HepG2 (cell line): ENCODE data around the gene PLVAP. TPM values are rescaled to one million over a fixed set of nuclear protein-coding genes. Genes with fewer than 3 reads are reported as not detected.

Source experiments
- ETV5 ChIP-seq: IDR thresholded peaks from 2 replicates; pipeline ENCODE4 v1.6.1; 2018; ENCODE audit warnings: missing biosample characterization, missing genetic modification reagents, inconsistent platforms, borderline replicate concordance
- KLF11 ChIP-seq: IDR thresholded peaks from 2 replicates; pipeline ENCODE4 v1.6.1; 2016; ENCODE audit warnings: missing compliant biosample characterization
- NFE2L2 ChIP-seq: fragments of 150-350 bp; IDR thresholded peaks from 2 replicates; pipeline ENCODE4 v1.6.1; 2014; ENCODE audit warnings: low read length
- NFRKB ChIP-seq: fragments of 450-650 bp; IDR thresholded peaks from 2 replicates; pipeline ENCODE4 v1.6.1; 2017
- RFX1 ChIP-seq: fragments of 450-650 bp; IDR thresholded peaks from 2 replicates; pipeline ENCODE4 v1.6.1; 2017
- SP5 ChIP-seq: IDR thresholded peaks from 2 replicates; pipeline ENCODE4 v1.6.1; 2016; ENCODE audit warnings: low read depth, borderline replicate concordance
- ZNF564 ChIP-seq: sonication (generic); formaldehyde crosslinking; IDR thresholded peaks from 2 replicates; pipeline ENCODE4 v1.8.1; 2023; ENCODE audit warnings: mild to moderate bottlenecking, missing genetic modification reagents
- ZNF644 ChIP-seq: IDR thresholded peaks from 2 replicates; pipeline ENCODE4 v1.6.1; 2016; ENCODE audit warnings: low read depth
- ZNF790 ChIP-seq: sonication (generic); formaldehyde crosslinking; IDR thresholded peaks from 2 replicates; pipeline ENCODE4 v1.8.0; 2022; ENCODE audit warnings: missing genetic modification reagents, mild to moderate bottlenecking, borderline replicate concordance
- polyA plus RNA-seq, 8 experiments: library from polyadenylated mRNA; depleted of rRNA in 3 of 8; stranded (reverse) in 7 of 8; unstranded in 1 of 8; fragments of >200 nt; fragmentation: Illumina TruSeq in 4 of 8; extraction: Trizol in 4 of 8; gene quantifications; 2 replicates each; pipeline versions ENCODE4 v1.2.1 to v1.2.3, GENCODE V29; 2011 to 2016; ENCODE audit warnings: low read depth in 4 of 8, missing spikeins in 1 of 8, mixed read lengths in 1 of 8; ENCODE audit not compliant: insufficient read depth in 1 of 8
- total RNA-seq, 5 experiments: library from RNA; depleted of rRNA; stranded (reverse); fragments of >200 nt; fragmentation: Illumina TruSeq; extraction: Trizol; gene quantifications; 2 replicates each; pipeline ENCODE4 v1.2.3, GENCODE V29; 2016; ENCODE audit warnings: low read depth in 1 of 5
- TF ChIP-seq, protein P1 (sequence below): sonication (generic); formaldehyde crosslinking; IDR thresholded peaks from 2 replicates; pipeline ENCODE4 v1.4.0; 2020; ENCODE audit warnings: missing genetic modification reagents
- TF ChIP-seq, protein P2 (sequence below): sonication (generic); formaldehyde crosslinking; IDR thresholded peaks from 2 replicates; pipeline ENCODE4 v1.4.0; 2020; ENCODE audit warnings: missing genetic modification reagents; ENCODE audit errors: not compliant biosample characterization
- TF ChIP-seq, protein P3 (sequence below): sonication (generic); formaldehyde crosslinking; IDR thresholded peaks from 2 replicates; pipeline ENCODE4 v1.5.0; 2020; ENCODE audit warnings: missing genetic modification reagents
- TF ChIP-seq, protein P4 (sequence below), 2 experiments: sonication (generic) in 1 of 2; formaldehyde crosslinking in 1 of 2; IDR thresholded peaks; 2 replicates each; pipeline versions ENCODE4 v1.5.1 to v1.6.1; 2011 to 2020; ENCODE audit warnings: borderline replicate concordance in 1 of 2, low read depth in 1 of 2, low read length in 1 of 2, mild to moderate bottlenecking in 1 of 2, missing genetic modification reagents in 1 of 2, moderate library complexity in 1 of 2
- TF ChIP-seq, protein P5 (sequence below): sonication (generic); formaldehyde crosslinking; conservative IDR thresholded peaks from 2 replicates; pipeline ENCODE4 v1.5.0; 2020; ENCODE audit warnings: missing genetic modification reagents
- TF ChIP-seq, protein P6 (sequence below): sonication (generic); formaldehyde crosslinking; IDR thresholded peaks from 2 replicates; pipeline ENCODE4 v1.4.0; 2020; ENCODE audit warnings: missing genetic modification reagents

PLVAP gene
- total and polyA plus RNA-seq, 2 of the 13 experiments (the other 11 are each of a cell fraction or from before 2014, with no cell fraction given), result 0.26 TPM; not detected in 1

DNA sequence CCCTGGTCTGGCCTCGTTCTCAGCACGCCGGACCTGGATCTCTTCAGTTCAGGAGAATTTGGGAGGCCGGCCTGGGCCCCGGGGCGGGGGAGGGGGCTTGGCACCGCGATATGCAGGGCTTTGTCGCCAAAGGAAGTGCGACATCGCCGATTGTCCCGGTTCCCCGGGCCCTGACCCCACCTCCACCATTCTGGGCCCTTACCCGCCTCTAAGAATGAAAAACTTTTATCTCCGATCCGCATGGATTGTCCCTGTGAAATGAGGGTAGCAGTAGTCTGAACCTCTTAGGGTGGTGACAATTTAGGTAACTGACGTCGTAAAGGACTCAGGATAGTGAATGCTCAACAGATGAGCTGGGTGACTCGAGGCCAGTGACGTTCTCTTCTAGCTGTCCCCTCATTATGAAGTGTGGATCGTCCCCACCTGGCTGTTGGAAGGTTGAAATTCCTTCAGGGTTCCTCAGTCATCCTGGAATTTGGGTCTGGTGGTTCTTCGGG lies 67.1 kb downstream of the PLVAP start (continued):
- TF ChIP-seq, protein P1, sequence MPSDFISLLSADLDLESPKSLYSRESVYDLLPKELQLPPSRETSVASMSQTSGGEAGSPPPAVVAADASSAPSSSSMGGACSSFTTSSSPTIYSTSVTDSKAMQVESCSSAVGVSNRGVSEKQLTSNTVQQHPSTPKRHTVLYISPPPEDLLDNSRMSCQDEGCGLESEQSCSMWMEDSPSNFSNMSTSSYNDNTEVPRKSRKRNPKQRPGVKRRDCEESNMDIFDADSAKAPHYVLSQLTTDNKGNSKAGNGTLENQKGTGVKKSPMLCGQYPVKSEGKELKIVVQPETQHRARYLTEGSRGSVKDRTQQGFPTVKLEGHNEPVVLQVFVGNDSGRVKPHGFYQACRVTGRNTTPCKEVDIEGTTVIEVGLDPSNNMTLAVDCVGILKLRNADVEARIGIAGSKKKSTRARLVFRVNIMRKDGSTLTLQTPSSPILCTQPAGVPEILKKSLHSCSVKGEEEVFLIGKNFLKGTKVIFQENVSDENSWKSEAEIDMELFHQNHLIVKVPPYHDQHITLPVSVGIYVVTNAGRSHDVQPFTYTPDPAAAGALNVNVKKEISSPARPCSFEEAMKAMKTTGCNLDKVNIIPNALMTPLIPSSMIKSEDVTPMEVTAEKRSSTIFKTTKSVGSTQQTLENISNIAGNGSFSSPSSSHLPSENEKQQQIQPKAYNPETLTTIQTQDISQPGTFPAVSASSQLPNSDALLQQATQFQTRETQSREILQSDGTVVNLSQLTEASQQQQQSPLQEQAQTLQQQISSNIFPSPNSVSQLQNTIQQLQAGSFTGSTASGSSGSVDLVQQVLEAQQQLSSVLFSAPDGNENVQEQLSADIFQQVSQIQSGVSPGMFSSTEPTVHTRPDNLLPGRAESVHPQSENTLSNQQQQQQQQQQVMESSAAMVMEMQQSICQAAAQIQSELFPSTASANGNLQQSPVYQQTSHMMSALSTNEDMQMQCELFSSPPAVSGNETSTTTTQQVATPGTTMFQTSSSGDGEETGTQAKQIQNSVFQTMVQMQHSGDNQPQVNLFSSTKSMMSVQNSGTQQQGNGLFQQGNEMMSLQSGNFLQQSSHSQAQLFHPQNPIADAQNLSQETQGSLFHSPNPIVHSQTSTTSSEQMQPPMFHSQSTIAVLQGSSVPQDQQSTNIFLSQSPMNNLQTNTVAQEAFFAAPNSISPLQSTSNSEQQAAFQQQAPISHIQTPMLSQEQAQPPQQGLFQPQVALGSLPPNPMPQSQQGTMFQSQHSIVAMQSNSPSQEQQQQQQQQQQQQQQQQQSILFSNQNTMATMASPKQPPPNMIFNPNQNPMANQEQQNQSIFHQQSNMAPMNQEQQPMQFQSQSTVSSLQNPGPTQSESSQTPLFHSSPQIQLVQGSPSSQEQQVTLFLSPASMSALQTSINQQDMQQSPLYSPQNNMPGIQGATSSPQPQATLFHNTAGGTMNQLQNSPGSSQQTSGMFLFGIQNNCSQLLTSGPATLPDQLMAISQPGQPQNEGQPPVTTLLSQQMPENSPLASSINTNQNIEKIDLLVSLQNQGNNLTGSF (CRISPR knock-in tag), result no peak
- TF ChIP-seq ZNF564 (CRISPR knock-in tag) (no peak), RFX1 (no peak), KLF11 (no peak), ETV5 (no peak), NFE2L2 (no peak), SP5 (CRISPR knock-in tag) (no peak), NFRKB (no peak), ZNF644 (CRISPR knock-in tag) (no peak), ZNF790 (CRISPR knock-in tag) (no peak)
- TF ChIP-seq, protein P2, sequence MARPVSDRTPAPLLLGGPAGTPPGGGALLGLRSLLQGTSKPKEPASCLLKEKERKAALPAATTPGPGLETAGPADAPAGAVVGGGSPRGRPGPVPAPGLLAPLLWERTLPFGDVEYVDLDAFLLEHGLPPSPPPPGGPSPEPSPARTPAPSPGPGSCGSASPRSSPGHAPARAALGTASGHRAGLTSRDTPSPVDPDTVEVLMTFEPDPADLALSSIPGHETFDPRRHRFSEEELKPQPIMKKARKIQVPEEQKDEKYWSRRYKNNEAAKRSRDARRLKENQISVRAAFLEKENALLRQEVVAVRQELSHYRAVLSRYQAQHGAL (CRISPR knock-in tag), result no peak
- TF ChIP-seq, protein P3, sequence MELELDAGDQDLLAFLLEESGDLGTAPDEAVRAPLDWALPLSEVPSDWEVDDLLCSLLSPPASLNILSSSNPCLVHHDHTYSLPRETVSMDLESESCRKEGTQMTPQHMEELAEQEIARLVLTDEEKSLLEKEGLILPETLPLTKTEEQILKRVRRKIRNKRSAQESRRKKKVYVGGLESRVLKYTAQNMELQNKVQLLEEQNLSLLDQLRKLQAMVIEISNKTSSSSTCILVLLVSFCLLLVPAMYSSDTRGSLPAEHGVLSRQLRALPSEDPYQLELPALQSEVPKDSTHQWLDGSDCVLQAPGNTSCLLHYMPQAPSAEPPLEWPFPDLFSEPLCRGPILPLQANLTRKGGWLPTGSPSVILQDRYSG (CRISPR knock-in tag), result no peak
- TF ChIP-seq, protein P4, sequence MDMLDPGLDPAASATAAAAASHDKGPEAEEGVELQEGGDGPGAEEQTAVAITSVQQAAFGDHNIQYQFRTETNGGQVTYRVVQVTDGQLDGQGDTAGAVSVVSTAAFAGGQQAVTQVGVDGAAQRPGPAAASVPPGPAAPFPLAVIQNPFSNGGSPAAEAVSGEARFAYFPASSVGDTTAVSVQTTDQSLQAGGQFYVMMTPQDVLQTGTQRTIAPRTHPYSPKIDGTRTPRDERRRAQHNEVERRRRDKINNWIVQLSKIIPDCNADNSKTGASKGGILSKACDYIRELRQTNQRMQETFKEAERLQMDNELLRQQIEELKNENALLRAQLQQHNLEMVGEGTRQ (IDR thresholded peaks at IDR 0.05; ENCODE audit: low read depth, low read length), result no peak
- TF ChIP-seq, protein P4 (CRISPR knock-in tag; IDR thresholded peaks at IDR 0.05; ENCODE audit: borderline replicate concordance), result no peak
- TF ChIP-seq, protein P5, sequence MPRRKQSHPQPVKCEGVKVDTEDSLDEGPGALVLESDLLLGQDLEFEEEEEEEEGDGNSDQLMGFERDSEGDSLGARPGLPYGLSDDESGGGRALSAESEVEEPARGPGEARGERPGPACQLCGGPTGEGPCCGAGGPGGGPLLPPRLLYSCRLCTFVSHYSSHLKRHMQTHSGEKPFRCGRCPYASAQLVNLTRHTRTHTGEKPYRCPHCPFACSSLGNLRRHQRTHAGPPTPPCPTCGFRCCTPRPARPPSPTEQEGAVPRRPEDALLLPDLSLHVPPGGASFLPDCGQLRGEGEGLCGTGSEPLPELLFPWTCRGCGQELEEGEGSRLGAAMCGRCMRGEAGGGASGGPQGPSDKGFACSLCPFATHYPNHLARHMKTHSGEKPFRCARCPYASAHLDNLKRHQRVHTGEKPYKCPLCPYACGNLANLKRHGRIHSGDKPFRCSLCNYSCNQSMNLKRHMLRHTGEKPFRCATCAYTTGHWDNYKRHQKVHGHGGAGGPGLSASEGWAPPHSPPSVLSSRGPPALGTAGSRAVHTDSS (CRISPR knock-in tag), result no peak
- TF ChIP-seq, protein P6, sequence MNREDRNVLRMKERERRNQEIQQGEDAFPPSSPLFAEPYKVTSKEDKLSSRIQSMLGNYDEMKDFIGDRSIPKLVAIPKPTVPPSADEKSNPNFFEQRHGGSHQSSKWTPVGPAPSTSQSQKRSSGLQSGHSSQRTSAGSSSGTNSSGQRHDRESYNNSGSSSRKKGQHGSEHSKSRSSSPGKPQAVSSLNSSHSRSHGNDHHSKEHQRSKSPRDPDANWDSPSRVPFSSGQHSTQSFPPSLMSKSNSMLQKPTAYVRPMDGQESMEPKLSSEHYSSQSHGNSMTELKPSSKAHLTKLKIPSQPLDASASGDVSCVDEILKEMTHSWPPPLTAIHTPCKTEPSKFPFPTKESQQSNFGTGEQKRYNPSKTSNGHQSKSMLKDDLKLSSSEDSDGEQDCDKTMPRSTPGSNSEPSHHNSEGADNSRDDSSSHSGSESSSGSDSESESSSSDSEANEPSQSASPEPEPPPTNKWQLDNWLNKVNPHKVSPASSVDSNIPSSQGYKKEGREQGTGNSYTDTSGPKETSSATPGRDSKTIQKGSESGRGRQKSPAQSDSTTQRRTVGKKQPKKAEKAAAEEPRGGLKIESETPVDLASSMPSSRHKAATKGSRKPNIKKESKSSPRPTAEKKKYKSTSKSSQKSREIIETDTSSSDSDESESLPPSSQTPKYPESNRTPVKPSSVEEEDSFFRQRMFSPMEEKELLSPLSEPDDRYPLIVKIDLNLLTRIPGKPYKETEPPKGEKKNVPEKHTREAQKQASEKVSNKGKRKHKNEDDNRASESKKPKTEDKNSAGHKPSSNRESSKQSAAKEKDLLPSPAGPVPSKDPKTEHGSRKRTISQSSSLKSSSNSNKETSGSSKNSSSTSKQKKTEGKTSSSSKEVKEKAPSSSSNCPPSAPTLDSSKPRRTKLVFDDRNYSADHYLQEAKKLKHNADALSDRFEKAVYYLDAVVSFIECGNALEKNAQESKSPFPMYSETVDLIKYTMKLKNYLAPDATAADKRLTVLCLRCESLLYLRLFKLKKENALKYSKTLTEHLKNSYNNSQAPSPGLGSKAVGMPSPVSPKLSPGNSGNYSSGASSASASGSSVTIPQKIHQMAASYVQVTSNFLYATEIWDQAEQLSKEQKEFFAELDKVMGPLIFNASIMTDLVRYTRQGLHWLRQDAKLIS, result no peak
